Keratinocyte (primary cell): ENCODE results near the gene IDE. TPM values are rescaled to one million over a fixed set of nuclear protein-coding genes. Genes with fewer than 3 reads are reported as not detected.

Source experiments
- DNase-seq: peaks from one replicate; pipeline ENCODE4 v3.0.0-alpha.2; 2011; ENCODE audit warnings: low read depth, missing footprints, low spot score
- FAIRE-seq: peaks from 2 replicates; lab custom pipeline; 2011; peaks lifted over from hg19 to GRCh38; lab: Jason Lieb, UNC
- H2AFZ ChIP-seq: 2 replicates; pipeline ENCODE4 v1.6.0; 2012; ENCODE audit warnings: low read length, control low read depth, inconsistent platforms; ENCODE audit not compliant: control insufficient read depth
- H3K27ac ChIP-seq: 2 replicates; pipeline ENCODE4 v1.5.1; 2011; ENCODE audit warnings: low read length; ENCODE audit not compliant: control insufficient read depth, insufficient read depth
- H3K27me3 ChIP-seq: 3 replicates; pipeline ENCODE4 v1.6.0; 2011; ENCODE audit warnings: low read length; ENCODE audit not compliant: control insufficient read depth, insufficient read depth; ENCODE audit errors: extremely low read depth
- H3K36me3 ChIP-seq, 2 experiments: 2 replicates in 1 of 2; 3 replicates in 1 of 2; pipeline ENCODE4 v1.5.1; 2011; ENCODE audit warnings: low read length in 2 of 2, mild to moderate bottlenecking in 1 of 2; ENCODE audit not compliant: control insufficient read depth in 2 of 2, insufficient read depth in 2 of 2; ENCODE audit errors: extremely low read depth in 1 of 2
- H3K4me1 ChIP-seq: 3 replicates; pipeline ENCODE4 v1.5.1; 2011; ENCODE audit warnings: low read length; ENCODE audit not compliant: control insufficient read depth, insufficient read depth; ENCODE audit errors: extremely low read depth
- H3K4me2 ChIP-seq: 3 replicates; pipeline ENCODE4 v1.6.0; 2011; ENCODE audit warnings: low read depth, low read length; ENCODE audit not compliant: control insufficient read depth, insufficient read depth; ENCODE audit errors: extremely low read depth
- H3K4me3 ChIP-seq, 3 experiments: fragments of 200-600 bp in 1 of 3; sonication (generic) in 1 of 3; 2 replicates in 2 of 3; 3 replicates in 1 of 3; pipeline ENCODE4 v1.5.1; 2011 to 2016; ENCODE audit warnings: low read length in 3 of 3, mild to moderate bottlenecking in 3 of 3, control low read depth in 2 of 3, inconsistent platforms in 1 of 3, low read depth in 1 of 3, mixed read lengths in 1 of 3, mixed run types in 1 of 3, moderate library complexity in 1 of 3; ENCODE audit not compliant: control insufficient read depth in 2 of 3, insufficient read depth in 2 of 3; ENCODE audit errors: extremely low read depth in 1 of 3
- H3K79me2 ChIP-seq: 2 replicates; pipeline ENCODE4 v1.6.0; 2012; ENCODE audit warnings: low read length; ENCODE audit not compliant: control insufficient read depth, insufficient read depth
- H3K9ac ChIP-seq: 3 replicates; pipeline ENCODE4 v1.6.0; 2011; ENCODE audit warnings: low read length; ENCODE audit not compliant: control insufficient read depth, insufficient read depth; ENCODE audit errors: extremely low read depth
- H3K9me1 ChIP-seq: 3 replicates; pipeline ENCODE4 v1.6.0; 2011; ENCODE audit warnings: low read length; ENCODE audit not compliant: control insufficient read depth, insufficient read depth; ENCODE audit errors: extremely low read depth
- H3K9me3 ChIP-seq: 2 replicates; pipeline ENCODE4 v1.5.1; 2012; ENCODE audit warnings: low read depth, low read length; ENCODE audit not compliant: control insufficient read depth
- H4K20me1 ChIP-seq: 3 replicates; pipeline ENCODE4 v1.6.0; 2011; ENCODE audit warnings: low read length; ENCODE audit not compliant: control insufficient read depth, insufficient read depth; ENCODE audit errors: extremely low read depth
- EZH2 ChIP-seq: IDR thresholded peaks from one replicate; pipeline ENCODE4 v1.6.1; 2012; ENCODE audit warnings: inconsistent platforms, mild to moderate bottlenecking, low read length, moderate library complexity
- dilution Hi-C: fragments of 300-500 bp; cut with MboI; formaldehyde crosslinking; loops from one replicate; pipeline ENCODE4 v1.7.0; 2020; ENCODE audit warnings: low sequenced_read_pairs; ENCODE audit not compliant: extremely low pct_ligation_motif_present
- polyA plus RNA-seq, 5 experiments: library from polyadenylated mRNA; depleted of rRNA in 3 of 5; stranded (reverse) in 3 of 5; stranded (forward) in 1 of 5; unstranded in 1 of 5; fragments of >200 nt; gene quantifications; 1 replicate in 1 of 5; 2 replicates in 3 of 5; 3 replicates in 1 of 5; pipeline versions ENCODE4 v1.2.1 to v1.2.3, GENCODE V29; 2011 to 2012; ENCODE audit warnings: missing spikeins in 2 of 5, low read depth in 1 of 5, low replicate concordance in 1 of 5
- TF ChIP-seq, protein P1 (sequence below), 3 experiments: IDR thresholded peaks in 1 of 3; conservative IDR thresholded peaks in 1 of 3; optimal IDR thresholded peaks in 1 of 3; 2 replicates in 2 of 3; 3 replicates in 1 of 3; pipeline versions ENCODE3 to v1.5.1; 2011; ENCODE audit warnings: low read length in 3 of 3, mild to moderate bottlenecking in 3 of 3, moderate library complexity in 2 of 3, control low read depth in 1 of 3, inconsistent platforms in 1 of 3; ENCODE audit not compliant: insufficient read depth in 2 of 3; ENCODE audit errors: extremely low read depth in 1 of 3

The IDE gene
- polyA plus RNA-seq, 1 donor (not counting 4 experiments of a cell fraction or from before 2014, with no cell fraction given): 24.4 TPM

DNA sequence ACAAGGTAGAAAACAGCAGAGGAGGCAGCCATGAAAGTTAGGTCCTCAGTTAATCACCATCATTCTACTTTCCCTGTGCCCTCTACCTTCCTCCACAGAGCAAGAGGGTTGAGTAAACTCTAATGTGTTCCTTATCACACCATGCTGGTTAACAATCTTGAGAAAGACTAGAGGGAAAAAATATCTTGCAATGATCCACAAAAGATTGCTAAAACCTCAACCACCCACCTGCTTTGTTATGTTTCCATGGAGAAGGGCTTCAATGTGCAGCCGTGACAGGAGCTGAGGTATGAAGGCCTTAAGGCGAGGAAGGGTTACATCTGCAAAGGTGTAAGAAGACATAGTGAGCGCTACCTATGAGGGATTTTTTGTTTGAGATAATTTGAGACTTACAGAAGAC is 103.9 kb downstream of the IDE start:
- Histone ChIP-seq H2AFZ (no peak overlapping the region), H3K4me1 (no peaks in the 10 kb centered on the region), H4K20me1 (no peaks in the 10 kb centered on the region), H3K27ac (no peak overlapping the region), H3K9ac (no peak overlapping the region), H3K4me3 (no peak overlapping the region), H3K27me3 (no peaks in the 10 kb centered on the region), H3K36me3 (peaks cover 4 to 5% of the 10 kb centered on the region in 2 experiments), H3K79me2 (no peaks in the 10 kb centered on the region), H3K9me3 (no peaks in the 10 kb centered on the region), H3K4me2 (no peak overlapping the region), H3K9me1 (no peaks in the 10 kb centered on the region)
- no peak for DNase-seq
- dilution Hi-C loops: no loop called here
- no peak for TF ChIP-seq EZH2
- TF ChIP-seq, protein P1, sequence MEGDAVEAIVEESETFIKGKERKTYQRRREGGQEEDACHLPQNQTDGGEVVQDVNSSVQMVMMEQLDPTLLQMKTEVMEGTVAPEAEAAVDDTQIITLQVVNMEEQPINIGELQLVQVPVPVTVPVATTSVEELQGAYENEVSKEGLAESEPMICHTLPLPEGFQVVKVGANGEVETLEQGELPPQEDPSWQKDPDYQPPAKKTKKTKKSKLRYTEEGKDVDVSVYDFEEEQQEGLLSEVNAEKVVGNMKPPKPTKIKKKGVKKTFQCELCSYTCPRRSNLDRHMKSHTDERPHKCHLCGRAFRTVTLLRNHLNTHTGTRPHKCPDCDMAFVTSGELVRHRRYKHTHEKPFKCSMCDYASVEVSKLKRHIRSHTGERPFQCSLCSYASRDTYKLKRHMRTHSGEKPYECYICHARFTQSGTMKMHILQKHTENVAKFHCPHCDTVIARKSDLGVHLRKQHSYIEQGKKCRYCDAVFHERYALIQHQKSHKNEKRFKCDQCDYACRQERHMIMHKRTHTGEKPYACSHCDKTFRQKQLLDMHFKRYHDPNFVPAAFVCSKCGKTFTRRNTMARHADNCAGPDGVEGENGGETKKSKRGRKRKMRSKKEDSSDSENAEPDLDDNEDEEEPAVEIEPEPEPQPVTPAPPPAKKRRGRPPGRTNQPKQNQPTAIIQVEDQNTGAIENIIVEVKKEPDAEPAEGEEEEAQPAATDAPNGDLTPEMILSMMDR (optimal IDR thresholded peaks at IDR 0.05 in 1 of 3, IDR thresholded peaks at IDR 0.05 in 1 of 3, conservative IDR thresholded peaks at IDR 0.05 in 1 of 3; ENCODE audit: extremely low read depth in 1 of 3, insufficient read depth in 2 of 3, low read length in 3 of 3): no peak
- FAIRE-seq: no peak

DNA sequence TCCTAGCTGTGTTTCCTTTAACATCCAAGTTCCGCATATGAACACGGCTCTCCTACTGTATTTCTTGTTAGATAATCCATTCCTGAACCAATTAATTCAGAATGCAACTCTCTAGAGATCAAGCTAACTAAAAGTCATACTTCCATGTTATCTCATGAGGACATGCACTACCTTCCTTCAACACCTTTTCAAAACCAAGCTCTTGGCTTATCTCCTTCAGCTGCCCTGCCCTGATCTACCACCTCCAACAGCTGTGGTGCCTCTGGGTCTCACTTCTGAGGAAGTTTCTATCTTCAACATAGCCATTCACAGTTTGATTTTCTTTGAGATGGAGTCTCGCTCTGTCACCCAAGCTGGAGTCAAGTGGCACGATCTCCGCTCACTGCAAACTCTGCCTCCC is 109.5 kb downstream of the IDE start:
- H3K9me1 ChIP-seq: no peaks in the 10 kb centered on the region
- H3K79me2 ChIP-seq: no peaks in the 10 kb centered on the region
- H2AFZ ChIP-seq: no peak overlapping the region
- dilution Hi-C loops: no loop called here
- no peaks in the 10 kb centered on the region for H3K27me3 ChIP-seq
- TF ChIP-seq, protein P1 (optimal IDR thresholded peaks at IDR 0.05 in 1 of 3, IDR thresholded peaks at IDR 0.05 in 1 of 3, conservative IDR thresholded peaks at IDR 0.05 in 1 of 3; ENCODE audit: extremely low read depth in 1 of 3, insufficient read depth in 2 of 3, low read length in 3 of 3): no peak
- TF ChIP-seq EZH2: no peak
- FAIRE-seq (no peak), DNase-seq (no peak)
- no peaks in the 10 kb centered on the region for H3K4me1 ChIP-seq
- H3K9me3 ChIP-seq: no peaks in the 10 kb centered on the region
- no peak overlapping the region for H3K4me2 ChIP-seq
- no peaks in the 10 kb centered on the region for H4K20me1 ChIP-seq
- no peak overlapping the region for H3K4me3 ChIP-seq
- H3K27ac ChIP-seq: no peak overlapping the region
- H3K9ac ChIP-seq: no peak overlapping the region
- peaks cover 14 to 22% of the 10 kb centered on the region in 2 experiments for H3K36me3 ChIP-seq
